Activated T-cell treated with anti-CD3 and anti-CD28 coated beads, Interleukin-2, amount 50 U/mL, for 4 hours (primary cell): Measurements from ENCODE around the gene FBXW10B. TPM values are rescaled to one million over a fixed set of nuclear protein-coding genes. Genes with fewer than 3 reads are reported as not detected.
"Not testable (repeated sequence)": the region's sequence is repeated elsewhere in the genome, so short reads cannot be mapped to it uniquely, and the experiment has no call there.

ENCODE experiments used
- ATAC-seq, 2 donors: fragments of 200-7000 bp; cut with Tn5 transposase; one replicate each; pipeline ENCODE4 v1.10.0; 2021
- DNase-seq: peaks from one replicate; pipeline ENCODE4 v3.0.0-alpha.2; 2020
- H3K27me3 Mint-ChIP-seq: one replicate; pipeline ENCODE4 v1.8.0; 2021; ENCODE audit warnings: low read depth, mixed read lengths
- H3K36me3 Mint-ChIP-seq: one replicate; pipeline ENCODE4 v1.8.0; 2022; ENCODE audit warnings: mixed read lengths; ENCODE audit not compliant: insufficient read depth
- H3K4me1 Mint-ChIP-seq: one replicate; pipeline ENCODE4 v1.8.0; 2021; ENCODE audit warnings: low read depth, mixed read lengths
- H3K4me3 Mint-ChIP-seq: one replicate; pipeline ENCODE4 v1.8.0; 2021; ENCODE audit warnings: mild to moderate bottlenecking, moderate library complexity, mixed read lengths
- H3K9me3 Mint-ChIP-seq: one replicate; pipeline ENCODE4 v1.8.0; 2021; ENCODE audit warnings: mixed read lengths
- total RNA-seq, 3 donors: library from RNA; stranded (reverse); gene quantifications; one replicate each; pipeline ENCODE4 v1.2.1, GENCODE V29; 2021

The FBXW10B gene
- total RNA-seq, 3 donors from 2014 or later: 0.73 to 2.1 (median 0.87) TPM

- not testable (repeated sequence) for H3K4me3 Mint-ChIP-seq, H3K4me1 Mint-ChIP-seq, DNase-seq, ATAC-seq, H3K36me3 Mint-ChIP-seq, H3K9me3 Mint-ChIP-seq, H3K27me3 Mint-ChIP-seq
Observed at GRCh38 chr17:15615850-15616249, 3.7 kb downstream of the FBXW10B start.

- H3K4me3 Mint-ChIP-seq, H3K27me3 Mint-ChIP-seq, H3K4me1 Mint-ChIP-seq, DNase-seq, H3K36me3 Mint-ChIP-seq, ATAC-seq, H3K9me3 Mint-ChIP-seq: not testable (repeated sequence)
Observed at GRCh38 chr17:15613111-15613510, 6.4 kb downstream of the FBXW10B start.

- H3K36me3 Mint-ChIP-seq, H3K27me3 Mint-ChIP-seq, ATAC-seq, H3K4me3 Mint-ChIP-seq, H3K9me3 Mint-ChIP-seq, DNase-seq: not testable (repeated sequence)
- peaks cover 26% of the 10 kb centered on the region for H3K4me1 Mint-ChIP-seq
Observed at GRCh38 chr17:15592960-15593359, 26.5 kb downstream of the FBXW10B start.

- DNase-seq, H3K9me3 Mint-ChIP-seq, H3K27me3 Mint-ChIP-seq, H3K4me3 Mint-ChIP-seq, H3K36me3 Mint-ChIP-seq, ATAC-seq: not testable (repeated sequence)
- peaks cover 26% of the 10 kb centered on the region for H3K4me1 Mint-ChIP-seq
Observed at GRCh38 chr17:15591986-15592385, 27.5 kb downstream of the FBXW10B start.

- H3K4me1 Mint-ChIP-seq: peaks cover 26% of the 10 kb centered on the region
- DNase-seq, H3K27me3 Mint-ChIP-seq, ATAC-seq, H3K9me3 Mint-ChIP-seq, H3K4me3 Mint-ChIP-seq, H3K36me3 Mint-ChIP-seq: not testable (repeated sequence)
Observed at GRCh38 chr17:15590844-15591243, 28.7 kb downstream of the FBXW10B start.

- not testable (repeated sequence) for H3K36me3 Mint-ChIP-seq
Observed at GRCh38 chr17:15589544-15590536, 29.7 kb downstream of the FBXW10B start.

GRCh38 chr17:15588017-15588416, 31.5 kb downstream of the FBXW10B start:
- H3K4me1 Mint-ChIP-seq: peaks cover 26% of the 10 kb centered on the region
- H3K36me3 Mint-ChIP-seq, ATAC-seq, DNase-seq, H3K27me3 Mint-ChIP-seq, H3K9me3 Mint-ChIP-seq, H3K4me3 Mint-ChIP-seq: not testable (repeated sequence)

More at GRCh38 chr17:15589544-15590536, 29.7 kb downstream of the FBXW10B start:
- ATAC-seq: peak; percentile 50 to 74
- Mint-ChIP-seq H3K4me1 (peaks cover 26% of the 10 kb centered on the region), H3K4me3 (peak overlapping the region; percentile 33)
- not testable (repeated sequence) for H3K9me3 Mint-ChIP-seq, DNase-seq, H3K27me3 Mint-ChIP-seq

- H3K4me3 Mint-ChIP-seq, H3K9me3 Mint-ChIP-seq, ATAC-seq, DNase-seq, H3K4me1 Mint-ChIP-seq, H3K27me3 Mint-ChIP-seq, H3K36me3 Mint-ChIP-seq: not testable (repeated sequence)
Observed at GRCh38 chr17:15583313-15583712, 36.2 kb downstream of the FBXW10B start.

- ATAC-seq, DNase-seq, H3K36me3 Mint-ChIP-seq, H3K27me3 Mint-ChIP-seq, H3K4me1 Mint-ChIP-seq, H3K4me3 Mint-ChIP-seq, H3K9me3 Mint-ChIP-seq: not testable (repeated sequence)
Observed at GRCh38 chr17:15581462-15581861, 38.0 kb downstream of the FBXW10B start.

- not testable (repeated sequence) for ATAC-seq, H3K4me1 Mint-ChIP-seq, H3K4me3 Mint-ChIP-seq, H3K36me3 Mint-ChIP-seq, H3K9me3 Mint-ChIP-seq, DNase-seq, H3K27me3 Mint-ChIP-seq
Observed at GRCh38 chr17:15576848-15577247, 42.7 kb downstream of the FBXW10B start.

GRCh38 chr17:15574660-15575059, 44.8 kb downstream of the FBXW10B start:
- H3K36me3 Mint-ChIP-seq, DNase-seq, H3K9me3 Mint-ChIP-seq, H3K4me1 Mint-ChIP-seq, H3K4me3 Mint-ChIP-seq, ATAC-seq: not testable (repeated sequence)
- peaks cover 12% of the 10 kb centered on the region for H3K27me3 Mint-ChIP-seq

- H3K36me3 Mint-ChIP-seq: not testable (repeated sequence)
- H3K27me3 Mint-ChIP-seq: peaks cover 12% of the 10 kb centered on the region
Observed at GRCh38 chr17:15573870-15574269, 45.6 kb downstream of the FBXW10B start.

More at GRCh38 chr17:15573870-15574269, 45.6 kb downstream of the FBXW10B start:
- ATAC-seq, DNase-seq, H3K9me3 Mint-ChIP-seq, H3K4me3 Mint-ChIP-seq, H3K4me1 Mint-ChIP-seq: not testable (repeated sequence)
